WTC11 (cell line): Measurements from ENCODE around the gene TNC. TPM values are rescaled to one million over a fixed set of nuclear protein-coding genes. Genes with fewer than 3 reads are reported as not detected.

Source experiments
- ATAC-seq: fragments of 200-7000 bp; cut with Tn5 transposase; 2 replicates; pipeline ENCODE4 v1.10.0; 2021; ENCODE audit warnings: mild to moderate bottlenecking, moderate library complexity
- CTCF ChIA-PET: fragments of 300-600 bp; sonication (Branson Sonifier 250); formaldehyde crosslinking; loops from one replicate; lab custom pipeline; 2021; ENCODE audit warnings: antibody characterized with exemption; lab: Charles Lee
- POLR2A ChIA-PET: fragments of 350-600 bp; sonication (Branson Sonifier 250); formaldehyde crosslinking; loops from one replicate; lab custom pipeline; 2021; ENCODE audit warnings: antibody characterized with exemption; lab: Charles Lee
- DNase-seq: peaks from one replicate; pipeline ENCODE4 v3.0.0; 2021; ENCODE audit warnings: low spot score
- H3K27ac Mint-ChIP-seq: 2 replicates; pipeline ENCODE4 v1.8.0; 2021; ENCODE audit warnings: mixed read lengths
- H3K27me3 Mint-ChIP-seq: 2 replicates; pipeline ENCODE4 v1.8.0; 2021; ENCODE audit warnings: low read depth, mild to moderate bottlenecking, moderate library complexity, mixed read lengths
- H3K36me3 Mint-ChIP-seq: 2 replicates; pipeline ENCODE4 v1.8.0; 2021; ENCODE audit warnings: mixed read lengths
- H3K4me1 Mint-ChIP-seq: 2 replicates; pipeline ENCODE4 v1.8.0; 2022; ENCODE audit warnings: mixed read lengths
- H3K4me3 Mint-ChIP-seq: 2 replicates; pipeline ENCODE4 v1.8.0; 2021; ENCODE audit warnings: mild to moderate bottlenecking, moderate library complexity, mixed read lengths
- H3K9me3 Mint-ChIP-seq: 2 replicates; pipeline ENCODE4 v1.8.0; 2021; ENCODE audit warnings: mixed read lengths
- ATF6 ChIP-seq: sonication (generic); formaldehyde crosslinking; IDR thresholded peaks from 2 replicates; pipeline ENCODE4 v1.8.1; 2023; ENCODE audit warnings: mild to moderate bottlenecking, missing genetic modification reagents
- CREB1 ChIP-seq: sonication (generic); formaldehyde crosslinking; IDR thresholded peaks from 2 replicates; pipeline ENCODE4 v1.8.0; 2023; ENCODE audit warnings: mild to moderate bottlenecking, missing genetic modification reagents
- HMGA2 ChIP-seq: fragments of 250-450 bp; sonication (Bioruptor Pico); IDR thresholded peaks from 2 replicates; pipeline ENCODE4 v1.4.0; 2021; ENCODE audit warnings: mild to moderate bottlenecking, moderate library complexity
- NFATC4 ChIP-seq: fragments of 250-450 bp; sonication (Bioruptor Pico); IDR thresholded peaks from 2 replicates; pipeline ENCODE4 v1.9.0; 2021; ENCODE audit warnings: mild to moderate bottlenecking
- NFYB ChIP-seq: sonication (generic); formaldehyde crosslinking; conservative IDR thresholded peaks from 2 replicates; pipeline ENCODE4 v1.8.0; 2022; ENCODE audit warnings: low read depth, missing genetic modification reagents
- NR3C1 ChIP-seq: sonication (generic); formaldehyde crosslinking; conservative IDR thresholded peaks from 2 replicates; pipeline ENCODE4 v1.8.1; 2023; ENCODE audit warnings: low read depth, mild to moderate bottlenecking, missing genetic modification reagents
- SMAD4 ChIP-seq: sonication (generic); formaldehyde crosslinking; IDR thresholded peaks from 2 replicates; pipeline ENCODE4 v1.8.0; 2022; ENCODE audit warnings: mild to moderate bottlenecking, missing genetic modification reagents
- ZNF219 ChIP-seq: sonication (generic); formaldehyde crosslinking; IDR thresholded peaks from 2 replicates; pipeline ENCODE4 v1.8.0; 2023; ENCODE audit warnings: missing genetic modification reagents, mild to moderate bottlenecking, borderline replicate concordance
- ZNF317 ChIP-seq: sonication (generic); formaldehyde crosslinking; IDR thresholded peaks from 2 replicates; pipeline ENCODE4 v1.8.1; 2023; ENCODE audit warnings: low read depth, mild to moderate bottlenecking, moderate library complexity, missing genetic modification reagents, borderline replicate concordance
- total RNA-seq: library from RNA; stranded (reverse); gene quantifications from 3 replicates; pipeline ENCODE4 v1.2.3, GENCODE V29; 2021
- TF ChIP-seq, protein P1 (sequence below): fragments of 250-450 bp; sonication (Bioruptor Pico); IDR thresholded peaks from 2 replicates; pipeline ENCODE4 v1.9.0; 2021; ENCODE audit warnings: moderate library complexity, mild to moderate bottlenecking, inconsistent platforms, borderline replicate concordance
- TF ChIP-seq, protein P2 (sequence below): sonication (generic); formaldehyde crosslinking; IDR thresholded peaks from 2 replicates; pipeline ENCODE4 v1.8.0; 2022; ENCODE audit warnings: mild to moderate bottlenecking, missing genetic modification reagents
- TF ChIP-seq, protein P3 (sequence below): sonication (generic); formaldehyde crosslinking; conservative IDR thresholded peaks from 2 replicates; pipeline ENCODE4 v1.8.1; 2023; ENCODE audit warnings: mild to moderate bottlenecking, low read depth, missing genetic modification reagents, moderate library complexity

Gene TNC
- total RNA-seq, 1 experiment from 2014 or later: 4.5 TPM

DNA sequence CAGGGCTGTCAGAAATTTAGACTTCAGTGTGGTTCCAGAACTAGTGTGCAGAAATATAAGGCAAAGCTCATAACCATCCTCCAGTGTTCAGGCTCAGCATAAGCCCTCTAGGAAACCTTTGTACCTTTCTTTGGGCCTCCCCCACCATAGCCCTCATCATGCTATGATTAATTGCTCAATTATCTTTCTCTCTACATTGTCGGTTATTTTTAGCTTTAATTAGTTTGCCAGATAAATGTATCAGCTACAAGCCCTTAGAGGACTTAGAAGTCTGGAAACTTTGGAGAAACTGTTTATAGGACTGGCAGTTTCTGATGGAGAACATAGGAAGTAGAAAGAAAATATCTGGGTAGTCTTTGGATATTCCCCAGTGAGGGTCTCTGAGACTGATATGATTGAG, 43.5 kb upstream of the TNC start (continued):
- TF ChIP-seq, protein P1, sequence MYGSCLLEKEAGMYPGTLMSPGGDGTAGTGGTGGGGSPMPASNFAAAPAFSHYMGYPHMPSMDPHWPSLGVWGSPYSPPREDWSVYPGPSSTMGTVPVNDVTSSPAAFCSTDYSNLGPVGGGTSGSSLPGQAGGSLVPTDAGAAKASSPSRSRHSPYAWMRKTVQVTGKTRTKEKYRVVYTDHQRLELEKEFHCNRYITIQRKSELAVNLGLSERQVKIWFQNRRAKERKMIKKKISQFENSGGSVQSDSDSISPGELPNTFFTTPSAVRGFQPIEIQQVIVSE (CRISPR knock-in tag): no peak
- no peak for TF ChIP-seq HMGA2 (CRISPR knock-in tag)
- no peak for TF ChIP-seq SMAD4
- TF ChIP-seq NR3C1 (CRISPR knock-in tag): no peak
- TF ChIP-seq NFATC4 (CRISPR knock-in tag): no peak
- TF ChIP-seq ATF6 (CRISPR knock-in tag): no peak
- TF ChIP-seq, protein P2, sequence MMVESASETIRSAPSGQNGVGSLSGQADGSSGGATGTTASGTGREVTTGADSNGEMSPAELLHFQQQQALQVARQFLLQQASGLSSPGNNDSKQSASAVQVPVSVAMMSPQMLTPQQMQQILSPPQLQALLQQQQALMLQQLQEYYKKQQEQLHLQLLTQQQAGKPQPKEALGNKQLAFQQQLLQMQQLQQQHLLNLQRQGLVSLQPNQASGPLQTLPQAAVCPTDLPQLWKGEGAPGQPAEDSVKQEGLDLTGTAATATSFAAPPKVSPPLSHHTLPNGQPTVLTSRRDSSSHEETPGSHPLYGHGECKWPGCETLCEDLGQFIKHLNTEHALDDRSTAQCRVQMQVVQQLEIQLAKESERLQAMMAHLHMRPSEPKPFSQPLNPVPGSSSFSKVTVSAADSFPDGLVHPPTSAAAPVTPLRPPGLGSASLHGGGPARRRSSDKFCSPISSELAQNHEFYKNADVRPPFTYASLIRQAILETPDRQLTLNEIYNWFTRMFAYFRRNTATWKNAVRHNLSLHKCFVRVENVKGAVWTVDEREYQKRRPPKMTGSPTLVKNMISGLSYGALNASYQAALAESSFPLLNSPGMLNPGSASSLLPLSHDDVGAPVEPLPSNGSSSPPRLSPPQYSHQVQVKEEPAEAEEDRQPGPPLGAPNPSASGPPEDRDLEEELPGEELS (CRISPR knock-in tag): no peak
- no peak for TF ChIP-seq ZNF219 (CRISPR knock-in tag)

GRCh38 chr9:115158661-115159481, 40.9 kb upstream of the TNC start:
- POLR2A ChIA-PET: interaction anchor here (0.5 kb wide), 1 partner anchor 10 kb away, joined by 3 read pairs; no protein-coding TSS in a partner anchor
- Mint-ChIP-seq H3K27me3 (peaks cover under 1% of the 10 kb centered on the region; the same call in 1 of the 2 replicates), H3K36me3 (peaks cover 7% of the 10 kb centered on the region), H3K4me3 (no peak overlapping the region), H3K9me3 (peaks cover 32% of the 10 kb centered on the region), H3K27ac (no peak overlapping the region), H3K4me1 (no peaks in the 10 kb centered on the region)
- ATAC-seq (no peak), DNase-seq (no peak)
- CTCF ChIA-PET: no interaction called here
- no peak for TF ChIP-seq NFYB (CRISPR knock-in tag)
- TF ChIP-seq CREB1 (CRISPR knock-in tag): no peak
- no peak for TF ChIP-seq ZNF317 (CRISPR knock-in tag)
- TF ChIP-seq, protein P2 (CRISPR knock-in tag): no peak
- TF ChIP-seq, protein P3, sequence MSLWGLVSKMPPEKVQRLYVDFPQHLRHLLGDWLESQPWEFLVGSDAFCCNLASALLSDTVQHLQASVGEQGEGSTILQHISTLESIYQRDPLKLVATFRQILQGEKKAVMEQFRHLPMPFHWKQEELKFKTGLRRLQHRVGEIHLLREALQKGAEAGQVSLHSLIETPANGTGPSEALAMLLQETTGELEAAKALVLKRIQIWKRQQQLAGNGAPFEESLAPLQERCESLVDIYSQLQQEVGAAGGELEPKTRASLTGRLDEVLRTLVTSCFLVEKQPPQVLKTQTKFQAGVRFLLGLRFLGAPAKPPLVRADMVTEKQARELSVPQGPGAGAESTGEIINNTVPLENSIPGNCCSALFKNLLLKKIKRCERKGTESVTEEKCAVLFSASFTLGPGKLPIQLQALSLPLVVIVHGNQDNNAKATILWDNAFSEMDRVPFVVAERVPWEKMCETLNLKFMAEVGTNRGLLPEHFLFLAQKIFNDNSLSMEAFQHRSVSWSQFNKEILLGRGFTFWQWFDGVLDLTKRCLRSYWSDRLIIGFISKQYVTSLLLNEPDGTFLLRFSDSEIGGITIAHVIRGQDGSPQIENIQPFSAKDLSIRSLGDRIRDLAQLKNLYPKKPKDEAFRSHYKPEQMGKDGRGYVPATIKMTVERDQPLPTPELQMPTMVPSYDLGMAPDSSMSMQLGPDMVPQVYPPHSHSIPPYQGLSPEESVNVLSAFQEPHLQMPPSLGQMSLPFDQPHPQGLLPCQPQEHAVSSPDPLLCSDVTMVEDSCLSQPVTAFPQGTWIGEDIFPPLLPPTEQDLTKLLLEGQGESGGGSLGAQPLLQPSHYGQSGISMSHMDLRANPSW (CRISPR knock-in tag): no peak
